Lower leg skin (tissue), 3 donors: Measurements from ENCODE around the gene ARHGEF26.

Experiments used
- CTCF ChIP-seq, 3 donors: fragments of 450-650 bp; IDR thresholded peaks; one replicate each; pipeline ENCODE4 v1.5.1; 2016; ENCODE audit warnings: antibody characterized with exemption in 3 of 3, mild to moderate bottlenecking in 3 of 3, moderate library complexity in 2 of 3
- POLR2A ChIP-seq, 2 donors: fragments of 450-650 bp; IDR thresholded peaks; one replicate each; pipeline ENCODE4 v1.6.1; 2016 to 2017; ENCODE audit warnings: antibody characterized with exemption in 2 of 2, mild to moderate bottlenecking in 1 of 2, moderate library complexity in 1 of 2

- TF ChIP-seq POLR2A (IDR thresholded peaks at IDR 0.05) (no peak), CTCF (IDR thresholded peaks at IDR 0.05) (no peak)
These were observed 114.1 kb downstream of the ARHGEF26 start for GRCh38 chr3:154235330-154235729.
